SK-N-SH (cell line): ENCODE measurements around the gene RPSA.

Experiments used
- CTCF ChIP-seq: fragments of 200-600 bp; sonication (generic); IDR thresholded peaks from 2 replicates; pipeline ENCODE4 v1.6.1; 2017; ENCODE audit warnings: antibody characterized with exemption, mild to moderate bottlenecking, moderate library complexity
- TAF1 ChIP-seq: IDR thresholded peaks from 2 replicates; pipeline ENCODE4 v1.6.1; 2012; ENCODE audit warnings: low read depth, mild to moderate bottlenecking, low read length, moderate library complexity, borderline replicate concordance
- YY1 ChIP-seq: IDR thresholded peaks from 2 replicates; pipeline ENCODE4 v1.4.0; 2012; ENCODE audit warnings: low read depth, mild to moderate bottlenecking

- TF ChIP-seq TAF1 (no peak), CTCF (no peak), YY1 (no peak)
These were observed 7.3 kb downstream of the RPSA start for GRCh38 chr3:39413691-39414420.
